Liver (tissue), 3 donors: Measurements from ENCODE around the gene HDAC2.

Experiments
- CTCF ChIP-seq: fragments of 150-350 bp; IDR thresholded peaks from 2 replicates; pipeline ENCODE4 v1.5.1; 2017; ENCODE audit warnings: improper control_type of control experiment, low read depth, low read length; ENCODE audit not compliant: missing input control
- GABPA ChIP-seq, 2 donors: IDR thresholded peaks in 1 of 2; conservative IDR thresholded peaks in 1 of 2; 2 replicates each; pipeline ENCODE4 v1.6.1; 2016; ENCODE audit warnings: antibody characterized with exemption in 2 of 2, mild to moderate bottlenecking in 1 of 2, moderate library complexity in 1 of 2
- RAD21 ChIP-seq, 2 donors: IDR thresholded peaks; 2 replicates each; pipeline ENCODE4 v1.6.1; 2016; ENCODE audit warnings: antibody characterized with exemption in 2 of 2, mild to moderate bottlenecking in 2 of 2
- REST ChIP-seq: IDR thresholded peaks from 2 replicates; pipeline ENCODE4 v1.6.1; 2016; ENCODE audit warnings: antibody characterized with exemption, mild to moderate bottlenecking
- RXRA ChIP-seq, 2 donors: IDR thresholded peaks; 2 replicates each; pipeline ENCODE4 v1.6.1; 2017 to 2018; ENCODE audit warnings: antibody characterized with exemption in 2 of 2, mild to moderate bottlenecking in 1 of 2
- TAF1 ChIP-seq: conservative IDR thresholded peaks from 2 replicates; pipeline ENCODE4 v1.6.1; 2016; ENCODE audit warnings: antibody characterized with exemption, mild to moderate bottlenecking
- YY1 ChIP-seq: IDR thresholded peaks from 2 replicates; pipeline ENCODE4 v1.6.1; 2016; ENCODE audit warnings: antibody characterized with exemption, mild to moderate bottlenecking
- TF ChIP-seq, protein P1 (sequence below): IDR thresholded peaks from 2 replicates; pipeline ENCODE4 v1.6.1; 2016; ENCODE audit warnings: antibody characterized with exemption
- TF ChIP-seq, protein P2 (sequence below): IDR thresholded peaks from 2 replicates; pipeline ENCODE4 v1.6.1; 2016; ENCODE audit warnings: antibody characterized with exemption
- donor health status: healthy.
- donor health status: healthy.

- no peak for TF ChIP-seq CTCF
- TF ChIP-seq TAF1, result no peak
- TF ChIP-seq YY1, result no peak
- TF ChIP-seq REST, result no peak
- TF ChIP-seq, protein P1, sequence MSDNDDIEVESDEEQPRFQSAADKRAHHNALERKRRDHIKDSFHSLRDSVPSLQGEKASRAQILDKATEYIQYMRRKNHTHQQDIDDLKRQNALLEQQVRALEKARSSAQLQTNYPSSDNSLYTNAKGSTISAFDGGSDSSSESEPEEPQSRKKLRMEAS, result no peak
- no peak for TF ChIP-seq GABPA (IDR thresholded peaks at IDR 0.05 in 1 of 2, conservative IDR thresholded peaks at IDR 0.05 in 1 of 2)
- TF ChIP-seq RXRA (IDR thresholded peaks at IDR 0.05), result no peak
- TF ChIP-seq RAD21 (IDR thresholded peaks at IDR 0.05), result no peak
- TF ChIP-seq, protein P2, sequence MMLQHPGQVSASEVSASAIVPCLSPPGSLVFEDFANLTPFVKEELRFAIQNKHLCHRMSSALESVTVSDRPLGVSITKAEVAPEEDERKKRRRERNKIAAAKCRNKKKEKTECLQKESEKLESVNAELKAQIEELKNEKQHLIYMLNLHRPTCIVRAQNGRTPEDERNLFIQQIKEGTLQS, result no peak
Observed at GRCh38 chr6:113968472-113968871, 2.5 kb downstream of the HDAC2 start.
